ENCODE data around the gene PLXNC1. TPM values are rescaled to one million over a fixed set of nuclear protein-coding genes. Genes with fewer than 3 reads are reported as not detected.

PLXNC1 gene
- total RNA-seq, 4 donors from 2014 or later, result 4.8 to 6.8 (median 6.2) TPM

DNA sequence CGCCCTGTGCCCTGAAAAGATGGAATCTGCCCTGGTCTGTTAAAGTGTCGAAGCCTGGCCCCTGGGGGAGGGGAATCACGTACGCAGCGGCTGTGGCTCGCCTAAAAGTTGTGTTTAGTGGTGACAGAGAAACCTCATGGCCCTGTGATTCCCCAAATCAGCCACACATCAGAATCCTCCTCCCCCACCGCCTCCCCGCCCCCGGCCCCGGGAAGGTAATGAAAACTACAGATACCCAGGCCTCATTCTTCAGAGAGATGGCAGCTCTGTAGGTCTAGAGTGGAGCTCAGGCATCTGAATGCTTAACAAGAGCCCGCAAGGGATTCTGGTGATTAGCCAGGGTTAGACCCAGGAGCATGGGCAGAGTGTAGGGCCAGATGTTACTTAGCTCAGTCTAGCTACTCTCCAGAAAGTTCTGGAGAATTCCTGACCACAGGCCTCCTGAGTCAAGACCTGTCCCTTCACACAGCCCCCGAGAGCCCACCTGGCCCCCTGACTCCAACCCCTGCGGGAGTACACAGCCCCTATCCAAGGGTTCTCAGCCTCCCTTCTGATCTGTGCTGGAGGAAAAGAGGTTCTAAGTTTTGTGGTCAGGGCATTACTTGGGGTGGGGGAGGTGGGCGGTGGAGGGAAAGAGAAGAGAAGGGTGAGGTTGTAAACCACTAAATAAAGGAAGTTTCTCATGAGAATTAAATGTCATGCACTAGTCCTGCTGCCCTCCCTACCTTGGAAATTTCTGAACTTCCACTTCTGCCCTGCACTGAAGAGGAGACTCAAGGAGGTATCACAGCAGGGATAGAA is 114.8 kb downstream of the PLXNC1 start:
- H3K27me3 ChIP-seq, result no peaks in the 10 kb centered on the region
- TF ChIP-seq EP300 (IDR thresholded peaks at IDR 0.05), result no peak
- TF ChIP-seq POLR2AphosphoS5 (IDR thresholded peaks at IDR 0.05), result no peak
- TF ChIP-seq, protein P1, sequence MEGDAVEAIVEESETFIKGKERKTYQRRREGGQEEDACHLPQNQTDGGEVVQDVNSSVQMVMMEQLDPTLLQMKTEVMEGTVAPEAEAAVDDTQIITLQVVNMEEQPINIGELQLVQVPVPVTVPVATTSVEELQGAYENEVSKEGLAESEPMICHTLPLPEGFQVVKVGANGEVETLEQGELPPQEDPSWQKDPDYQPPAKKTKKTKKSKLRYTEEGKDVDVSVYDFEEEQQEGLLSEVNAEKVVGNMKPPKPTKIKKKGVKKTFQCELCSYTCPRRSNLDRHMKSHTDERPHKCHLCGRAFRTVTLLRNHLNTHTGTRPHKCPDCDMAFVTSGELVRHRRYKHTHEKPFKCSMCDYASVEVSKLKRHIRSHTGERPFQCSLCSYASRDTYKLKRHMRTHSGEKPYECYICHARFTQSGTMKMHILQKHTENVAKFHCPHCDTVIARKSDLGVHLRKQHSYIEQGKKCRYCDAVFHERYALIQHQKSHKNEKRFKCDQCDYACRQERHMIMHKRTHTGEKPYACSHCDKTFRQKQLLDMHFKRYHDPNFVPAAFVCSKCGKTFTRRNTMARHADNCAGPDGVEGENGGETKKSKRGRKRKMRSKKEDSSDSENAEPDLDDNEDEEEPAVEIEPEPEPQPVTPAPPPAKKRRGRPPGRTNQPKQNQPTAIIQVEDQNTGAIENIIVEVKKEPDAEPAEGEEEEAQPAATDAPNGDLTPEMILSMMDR (IDR thresholded peaks at IDR 0.05), result no peak
- TF ChIP-seq POLR2A (IDR thresholded peaks at IDR 0.05), result no peak
- H3K4me1 ChIP-seq, result peaks cover 6 to 66% (median 12%) of the 10 kb centered on the region in 3 donors
- H3K4me3 ChIP-seq, result peak overlapping the region; percentile 60
- peak overlapping the region; percentile 85 to 90 (median 90) for H3K27ac ChIP-seq
- H3K36me3 ChIP-seq, result no peaks in the 10 kb centered on the region
- no peaks in the 10 kb centered on the region for H3K9me3 ChIP-seq
- ATAC-seq, result no peak
- WGBS, 2 donors (ENCODE audit: low coverage in 1 of 2), result 20 to 43% methylated on average over 1 to 2 of the region's 14 CpGs

DNA sequence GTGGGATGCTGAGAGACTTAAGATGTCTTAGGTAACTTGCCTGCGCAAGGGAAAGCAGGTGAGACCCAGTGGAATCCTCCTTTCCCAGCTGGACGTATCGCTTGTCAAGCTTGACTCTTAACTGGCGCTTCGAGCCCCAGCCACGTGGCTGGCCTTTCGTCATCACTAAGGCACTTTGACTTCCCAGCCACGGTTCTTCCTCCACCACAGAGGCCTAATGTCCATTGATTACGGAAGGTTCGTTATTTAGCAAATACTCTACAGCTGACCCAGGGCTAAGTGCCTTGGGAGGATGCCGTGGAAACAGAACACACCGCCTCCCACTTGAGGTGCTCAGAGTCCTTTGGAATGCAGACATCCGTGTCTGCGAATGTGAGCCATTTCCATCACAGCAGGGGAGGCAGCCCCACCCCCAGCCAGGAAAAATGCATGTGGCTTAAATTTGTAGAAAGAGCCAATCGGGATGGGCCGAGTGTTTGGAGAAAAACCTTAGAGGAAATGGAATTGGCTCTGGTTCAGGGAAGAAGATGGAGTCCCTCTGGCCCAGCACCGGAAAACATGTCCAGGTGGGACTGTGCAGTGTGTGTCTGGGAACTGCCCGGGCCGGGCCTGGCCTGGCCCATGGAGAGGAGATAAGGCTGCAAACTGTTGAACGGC is 115.7 kb downstream of the PLXNC1 start:
- ATAC-seq, result no peak
- TF ChIP-seq EP300 (IDR thresholded peaks at IDR 0.05) (no peak), POLR2AphosphoS5 (IDR thresholded peaks at IDR 0.05) (no peak), POLR2A (IDR thresholded peaks at IDR 0.05) (no peak)
- TF ChIP-seq, protein P1 (IDR thresholded peaks at IDR 0.05), result no peak
- Histone ChIP-seq H3K4me1 (peaks cover 6 to 67% (median 12%) of the 10 kb centered on the region in 3 donors), H3K27me3 (no peaks in the 10 kb centered on the region), H3K9me3 (no peaks in the 10 kb centered on the region), H3K36me3 (no peaks in the 10 kb centered on the region), H3K27ac (peak overlapping the region in 3 of 4 donors; percentile 22 to 90 (median 89)), H3K4me3 (no peak overlapping the region)
- WGBS, 2 donors (ENCODE audit: low coverage in 1 of 2), result 62 to 63% methylated on average over 12 to 17 of the region's 20 CpGs

DNA sequence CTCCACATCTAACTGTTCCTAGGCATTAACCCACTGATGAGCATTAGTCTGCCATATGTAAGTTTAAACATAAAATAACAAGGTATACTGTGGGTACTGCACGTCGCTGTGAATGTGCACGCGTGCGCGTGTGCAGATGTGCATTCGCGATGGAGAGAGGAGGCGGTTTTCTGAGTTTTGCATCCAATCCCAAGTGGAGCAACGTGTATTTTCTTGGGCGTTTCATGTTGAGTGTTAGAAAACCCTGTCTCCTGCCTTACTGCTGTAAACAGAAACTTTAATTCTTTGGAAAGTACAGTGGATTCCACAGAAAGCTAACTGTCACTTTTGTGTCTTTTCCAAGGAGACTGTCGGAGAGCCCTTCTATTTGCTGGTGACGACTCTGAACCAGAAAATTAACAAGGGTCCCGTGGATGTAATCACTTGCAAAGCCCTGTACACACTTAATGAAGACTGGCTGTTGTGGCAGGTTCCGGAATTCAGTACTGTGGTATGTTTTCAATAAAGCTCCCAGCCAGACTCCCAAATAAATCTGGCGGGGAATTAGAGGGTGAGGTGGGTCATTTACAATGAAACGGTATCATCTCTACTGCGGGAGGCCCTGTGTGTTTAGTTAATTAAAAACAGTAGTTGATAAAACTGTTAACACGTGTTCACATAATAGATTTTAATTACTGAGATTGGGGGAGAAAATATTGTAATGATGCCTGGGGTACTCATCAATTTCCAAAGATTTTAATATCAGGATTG is 116.5 kb downstream of the PLXNC1 start:
- 64 to 90% methylated on average over 17 to 19 of the region's 19 CpGs for WGBS, 2 donors (ENCODE audit: low coverage in 1 of 2)
- TF ChIP-seq POLR2AphosphoS5 (IDR thresholded peaks at IDR 0.05), result no peak
- TF ChIP-seq EP300 (IDR thresholded peaks at IDR 0.05), result no peak
- TF ChIP-seq, protein P1 (IDR thresholded peaks at IDR 0.05), result no peak
- TF ChIP-seq POLR2A (IDR thresholded peaks at IDR 0.05), result no peak
- H3K36me3 ChIP-seq, result no peaks in the 10 kb centered on the region
- H3K9me3 ChIP-seq, result no peaks in the 10 kb centered on the region
- H3K27ac ChIP-seq, result peak overlapping the region in 3 of 4 donors; percentile 17 to 89 (median 17)
- H3K27me3 ChIP-seq, result no peaks in the 10 kb centered on the region
- peaks cover 6 to 67% (median 12%) of the 10 kb centered on the region in 3 donors for H3K4me1 ChIP-seq
- no peak overlapping the region for H3K4me3 ChIP-seq
- ATAC-seq, result no peak

DNA sequence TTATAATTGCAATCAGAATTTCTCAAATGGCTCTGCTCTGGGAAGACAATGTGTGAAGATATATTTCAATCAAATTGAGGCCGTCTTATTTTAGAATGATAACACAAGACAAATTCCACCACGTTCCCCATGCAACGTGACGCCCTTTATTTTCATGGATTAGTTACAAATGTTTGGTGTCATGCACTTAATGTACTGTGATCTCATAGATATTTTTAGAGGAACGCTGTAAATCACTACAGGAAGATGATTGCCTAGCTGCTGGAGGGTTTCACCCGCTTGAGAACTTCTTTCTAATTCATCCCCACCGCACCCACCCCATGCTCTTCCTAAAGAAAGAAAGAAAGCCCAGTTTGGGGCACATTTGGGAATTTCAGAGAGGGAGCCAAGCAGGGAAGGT is 117.2 kb downstream of the PLXNC1 start:
- peaks cover 6 to 63% (median 12%) of the 10 kb centered on the region in 3 donors for H3K4me1 ChIP-seq
- TF ChIP-seq POLR2A (IDR thresholded peaks at IDR 0.05), result no peak
- TF ChIP-seq, protein P1 (IDR thresholded peaks at IDR 0.05), result no peak
- no peak for TF ChIP-seq POLR2AphosphoS5 (IDR thresholded peaks at IDR 0.05)
- TF ChIP-seq EP300 (IDR thresholded peaks at IDR 0.05), result no peak
- H3K9me3 ChIP-seq, result no peaks in the 10 kb centered on the region
- no peak for ATAC-seq
- WGBS, 2 donors (ENCODE audit: low coverage in 1 of 2), result 34 to 77% methylated on average over 4 to 7 of the region's 7 CpGs
- H3K27me3 ChIP-seq, result no peaks in the 10 kb centered on the region
- peak overlapping the region in 3 of 4 donors; percentile 17 to 89 (median 53) for H3K27ac ChIP-seq
- no peak overlapping the region for H3K4me3 ChIP-seq
- H3K36me3 ChIP-seq, result no peaks in the 10 kb centered on the region
